Activated CD4-positive, alpha-beta T cell treated with anti-CD3 and anti-CD28 coated beads, Interleukin-2, amount 50 U/mL, for 1 hour (primary cell): ENCODE data around the gene PAN2.
"Not testable (repeated sequence)": the region's sequence is repeated elsewhere in the genome, so short reads cannot be mapped to it uniquely, and the experiment has no call there.

Experiments
- DNase-seq: peaks from one replicate; pipeline ENCODE4 v3.0.0-alpha.2; 2020

PAN2 gene

DNA sequence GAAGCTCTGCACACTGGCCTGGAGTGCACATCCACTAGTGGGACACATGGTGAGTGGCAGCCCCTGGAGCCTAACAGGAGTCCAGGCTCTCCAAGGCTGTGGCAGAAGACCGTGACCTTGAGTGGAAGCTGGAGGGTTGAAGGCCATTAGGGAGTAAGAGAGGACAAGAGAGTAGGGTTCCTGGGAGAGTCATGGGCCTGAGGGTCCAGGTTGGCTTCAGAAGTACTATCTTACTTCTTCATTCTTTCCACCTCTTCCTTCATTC, 5.3 kb upstream of the PAN2 start:
- DNase-seq: no peak

DNA sequence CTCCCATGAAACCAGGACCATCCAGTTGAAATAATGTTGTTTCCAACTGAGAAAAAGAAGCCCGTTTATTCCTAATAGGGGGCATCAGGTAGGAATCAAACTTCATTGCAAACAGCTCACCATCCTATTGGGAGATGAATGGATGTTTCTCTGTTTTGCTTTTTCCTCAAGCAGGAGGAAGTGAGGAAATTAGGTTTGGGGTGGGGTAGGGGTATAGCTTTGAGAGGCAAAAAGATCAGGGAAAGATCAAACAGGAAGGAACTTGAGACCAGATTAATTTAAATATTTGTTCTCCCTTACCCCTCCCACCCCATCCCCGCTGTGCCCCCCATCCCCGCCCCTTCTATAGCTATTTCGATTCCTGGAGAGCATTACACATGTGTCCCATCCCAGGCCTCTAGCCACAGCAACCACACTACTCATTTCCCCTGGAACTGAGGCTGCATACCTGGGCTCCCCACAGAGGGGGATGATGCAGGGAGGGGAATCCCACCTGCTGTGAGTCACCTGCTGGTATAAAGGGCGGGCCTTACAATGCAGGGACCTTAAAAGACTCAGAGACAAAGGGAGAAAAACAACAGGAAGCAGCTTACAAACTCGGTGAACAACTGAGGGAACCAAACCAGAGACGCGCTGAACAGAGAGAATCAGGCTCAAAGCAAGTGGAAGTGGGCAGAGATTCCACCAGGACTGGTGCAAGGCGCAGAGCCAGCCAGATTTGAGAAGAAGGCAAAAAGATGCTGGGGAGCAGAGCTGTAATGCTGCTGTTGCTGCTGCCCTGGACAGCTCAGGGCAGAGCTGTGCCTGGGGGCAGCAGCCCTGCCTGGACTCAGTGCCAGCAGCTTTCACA, 4.7 kb upstream of the PAN2 start, which contains the start of gene IL23A:
Gene IL23A (plus strand): TSS at position 577 of the 850 bp plus-strand sequence. CDS start 161 bp downstream, at position 738.
- DNase-seq: peak; percentile 78

DNA sequence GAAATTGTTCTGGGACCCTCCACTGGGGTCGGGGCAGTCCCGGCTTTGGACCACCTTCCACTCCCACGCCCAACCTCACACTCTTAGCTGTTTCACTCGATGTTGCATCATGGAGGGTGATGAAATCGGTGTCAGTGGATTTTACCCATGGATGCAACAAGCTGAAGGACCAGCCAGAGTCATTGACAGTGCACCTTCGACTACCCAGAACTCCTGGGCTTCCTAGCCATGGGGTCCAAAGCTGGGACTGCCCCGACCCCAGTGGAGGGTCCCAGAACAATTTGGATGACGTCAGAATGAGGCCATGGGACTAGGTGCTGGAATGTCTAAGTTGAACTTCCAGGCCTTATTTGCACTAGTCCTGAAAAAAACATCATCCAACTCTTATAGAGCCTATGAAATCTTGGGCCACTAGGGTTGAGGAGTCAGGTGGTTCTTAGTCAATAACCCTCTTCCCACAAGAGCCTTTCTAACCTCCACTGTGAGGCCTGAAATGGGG, 4.0 kb upstream of the PAN2 start:
- DNase-seq: no peak

DNA sequence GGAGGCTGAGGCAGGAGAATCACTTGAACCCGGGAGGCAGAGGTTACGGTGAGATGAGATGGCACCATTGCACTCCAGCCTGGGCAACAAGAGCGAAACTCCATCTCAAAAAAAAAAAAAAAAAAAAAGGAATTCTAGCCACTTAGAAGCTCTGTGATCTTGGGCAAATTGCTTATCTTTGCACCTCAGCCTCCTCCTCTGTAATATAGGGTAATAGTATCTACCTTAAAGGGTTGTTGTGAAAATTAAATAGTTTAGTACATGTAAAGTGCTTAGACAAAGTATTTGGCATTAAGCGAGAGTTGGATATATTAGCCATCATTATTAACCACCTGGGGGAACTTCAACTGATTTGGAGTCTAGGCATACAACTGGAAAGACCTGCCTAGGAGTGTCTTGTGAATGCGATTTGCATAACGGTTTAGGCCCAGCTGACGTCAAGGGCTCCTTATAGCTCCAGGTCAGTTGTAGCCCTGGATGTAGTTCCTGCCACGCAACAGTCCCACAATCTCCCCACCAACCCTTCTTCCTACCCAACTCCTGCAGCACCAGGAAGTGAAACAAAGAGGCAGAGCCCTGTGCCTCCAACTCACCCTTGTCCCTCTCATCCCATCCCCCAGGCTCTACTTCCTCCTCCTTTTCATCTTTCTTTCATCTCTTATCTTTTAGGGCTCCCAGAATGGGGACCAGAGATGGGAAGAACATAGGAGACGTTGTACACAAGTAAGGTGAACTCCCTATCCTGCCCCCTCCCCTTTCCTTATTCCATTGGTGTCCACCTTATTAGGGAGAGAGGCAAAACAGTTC, 2.8 kb upstream of the PAN2 start:
- no peak for DNase-seq

DNA sequence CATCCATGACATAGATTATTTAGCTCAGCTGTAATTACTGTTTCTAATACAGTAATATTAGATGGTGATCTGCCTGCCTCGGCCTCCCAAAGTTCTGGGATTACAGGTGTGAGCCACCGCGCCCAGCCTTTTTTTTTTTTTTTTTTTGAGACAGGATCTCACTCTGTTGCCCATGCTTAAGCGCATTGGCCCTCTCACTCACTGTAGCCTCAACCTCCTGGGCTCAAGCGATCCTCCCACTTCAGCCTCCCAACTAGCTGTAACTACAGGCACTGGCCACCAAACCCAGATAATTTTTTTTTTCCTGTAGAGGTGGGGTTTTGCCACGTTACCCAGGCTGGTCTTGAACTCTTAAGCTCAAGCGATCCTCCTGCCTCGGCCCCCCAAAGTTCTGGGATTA, 1.7 kb upstream of the PAN2 start:
- DNase-seq: not testable (repeated sequence)

DNA sequence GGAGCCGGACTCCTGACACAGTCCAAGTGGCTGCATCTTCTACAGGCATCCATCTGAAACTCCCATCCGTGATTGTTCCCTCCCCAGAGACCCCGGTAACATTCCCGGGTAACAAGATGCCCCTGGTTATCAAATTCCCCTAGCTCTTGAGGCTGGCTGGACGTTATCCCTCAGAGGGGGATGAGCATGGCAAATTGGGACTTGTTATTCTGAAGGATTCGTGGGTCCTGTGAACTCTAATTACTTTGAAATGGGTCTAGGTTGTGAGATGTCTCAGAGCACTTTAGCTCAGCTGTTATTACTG, 642 bp upstream of the PAN2 start:
- DNase-seq: no peak

DNA sequence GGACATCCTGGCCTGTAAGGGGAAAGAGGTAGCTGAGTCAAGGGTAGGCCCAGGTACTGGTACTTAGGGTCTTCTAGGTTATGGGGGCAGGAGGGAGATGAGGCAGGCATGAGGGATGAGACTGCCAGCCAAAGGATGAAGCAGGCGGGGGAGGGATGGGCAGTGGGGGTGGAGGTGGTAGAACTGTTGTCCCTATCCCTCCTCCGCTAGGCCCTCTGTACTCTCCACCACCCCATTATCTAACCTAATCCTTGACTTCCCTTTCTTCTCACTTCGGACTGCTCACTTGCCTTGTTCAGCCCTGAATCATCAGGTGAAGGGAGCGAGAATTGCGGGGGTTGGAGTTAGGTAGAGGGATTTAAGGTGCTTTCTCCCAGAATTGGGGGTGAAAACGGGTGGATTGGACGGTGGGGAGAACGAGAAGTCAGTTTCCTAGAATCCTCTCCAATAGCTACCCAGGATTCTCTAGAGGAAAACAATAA, 562 bp downstream of the PAN2 start:
- no peak for DNase-seq

DNA sequence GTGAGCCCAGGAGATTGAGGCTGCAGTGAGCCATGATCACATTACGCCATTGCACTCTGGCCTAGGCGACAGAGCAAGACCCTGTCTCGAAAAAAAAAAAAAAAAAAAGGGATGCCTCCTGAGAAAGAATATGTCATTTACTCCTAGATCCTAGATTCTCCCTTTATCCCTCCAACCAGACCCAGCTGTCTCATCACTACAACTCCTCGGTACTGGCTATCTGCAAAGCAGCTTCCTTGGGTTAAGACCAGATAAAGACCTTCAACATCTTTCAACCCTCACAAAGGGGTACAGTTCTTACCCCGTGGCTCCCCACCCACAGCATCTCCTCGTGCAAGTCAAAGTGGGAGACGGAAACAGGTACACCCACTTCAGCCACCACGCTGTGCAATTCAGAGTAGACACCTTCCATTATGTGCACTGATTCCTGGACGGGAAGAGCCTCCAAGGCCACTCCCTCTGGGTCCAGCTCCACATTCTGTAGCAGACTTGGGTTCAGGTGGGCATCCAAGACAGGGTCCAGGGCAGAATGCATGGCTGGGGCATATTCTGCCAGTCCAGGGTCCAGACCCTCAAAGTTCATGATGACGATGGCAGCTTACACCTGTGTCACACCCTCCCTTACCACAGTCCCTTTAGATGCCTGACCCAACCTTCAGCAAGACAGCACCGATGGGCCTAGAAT, 1.1 kb downstream of the PAN2 start:
- no peak for DNase-seq

DNA sequence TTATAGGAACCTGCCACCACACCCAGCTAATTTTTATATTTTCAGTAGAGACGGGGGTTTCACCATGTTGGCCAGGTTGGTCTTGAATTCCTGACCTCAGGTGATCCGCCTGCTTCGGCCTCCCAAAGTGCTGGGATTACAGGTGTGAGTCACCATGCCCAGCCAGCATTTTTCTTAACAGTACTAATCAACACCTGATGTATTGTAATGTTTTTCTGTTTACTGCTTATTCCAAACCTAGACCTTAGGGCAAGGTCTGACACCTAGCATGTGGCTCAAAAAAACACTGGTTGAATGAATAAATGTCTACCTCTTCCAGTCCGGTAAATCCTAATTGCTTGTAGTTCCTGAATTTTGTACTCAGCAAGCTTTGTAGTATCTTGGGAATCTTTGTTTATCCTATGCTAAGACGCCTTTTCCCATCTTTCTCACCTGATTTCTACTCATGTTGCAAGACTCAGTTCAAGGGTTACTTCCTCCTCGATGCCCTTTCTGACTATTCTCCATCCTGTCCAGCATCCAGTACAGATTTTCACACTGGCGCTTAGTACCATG, 2.8 kb downstream of the PAN2 start:
- DNase-seq: no peak

DNA sequence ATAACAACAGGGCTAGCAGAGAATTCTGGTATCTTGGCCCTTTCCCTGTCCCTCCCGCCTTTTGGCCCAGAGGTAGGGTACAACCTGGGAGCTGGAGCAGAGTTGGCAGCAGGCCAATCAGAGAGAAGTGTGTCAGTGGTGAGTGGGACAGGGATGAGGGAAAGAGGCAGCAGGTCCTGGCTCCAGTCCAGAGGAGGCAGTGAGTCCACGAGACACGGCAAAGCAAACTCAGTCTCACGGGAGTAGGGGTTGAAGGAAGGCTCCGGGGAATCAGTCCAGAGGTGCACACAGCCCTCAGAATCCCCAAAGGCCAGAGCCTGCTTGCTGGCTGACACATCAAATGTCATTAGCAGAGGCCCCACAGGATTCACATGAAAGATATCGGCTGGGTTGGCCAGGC, 7.3 kb downstream of the PAN2 start:
- DNase-seq: no peak

DNA sequence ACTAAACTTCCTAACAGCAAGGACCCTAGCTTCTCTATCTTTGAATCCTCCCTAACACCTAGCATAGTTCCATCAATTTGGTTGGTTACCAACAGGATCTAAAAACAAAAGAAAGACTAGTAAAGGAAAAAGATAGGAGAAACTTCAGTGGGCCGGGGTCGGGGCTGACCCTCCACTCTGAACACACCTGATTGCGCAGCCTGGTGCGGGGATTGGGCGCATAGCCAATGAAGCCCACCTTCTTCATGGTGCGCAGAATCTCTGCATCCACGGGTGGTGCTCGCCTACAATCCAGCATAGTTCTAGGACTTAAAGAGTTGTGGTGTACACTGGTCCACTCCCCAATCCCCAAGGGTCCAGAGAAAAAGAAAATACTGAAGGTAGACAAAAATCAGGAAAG, 7.7 kb downstream of the PAN2 start:
- DNase-seq: no peak

DNA sequence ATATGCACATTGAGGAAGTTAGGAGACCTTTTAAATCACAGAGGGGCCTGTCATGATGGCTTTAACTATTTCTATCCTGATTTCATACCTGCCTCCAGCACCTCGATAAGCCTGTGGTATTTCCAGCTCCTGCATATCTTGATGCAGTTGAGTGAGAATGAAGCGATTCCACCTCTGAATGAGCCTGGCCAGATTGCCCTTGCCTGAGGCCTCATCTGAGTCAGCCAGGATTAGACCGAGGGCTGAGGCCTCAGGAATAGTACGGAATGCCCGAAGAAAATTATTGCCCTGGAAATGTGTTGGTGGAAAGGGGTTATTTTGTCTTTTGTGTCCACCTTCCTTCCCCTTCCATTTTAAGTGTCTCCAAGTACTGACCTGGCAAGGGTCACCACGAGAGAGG, 9.6 kb downstream of the PAN2 start:
- DNase-seq: no peak

DNA sequence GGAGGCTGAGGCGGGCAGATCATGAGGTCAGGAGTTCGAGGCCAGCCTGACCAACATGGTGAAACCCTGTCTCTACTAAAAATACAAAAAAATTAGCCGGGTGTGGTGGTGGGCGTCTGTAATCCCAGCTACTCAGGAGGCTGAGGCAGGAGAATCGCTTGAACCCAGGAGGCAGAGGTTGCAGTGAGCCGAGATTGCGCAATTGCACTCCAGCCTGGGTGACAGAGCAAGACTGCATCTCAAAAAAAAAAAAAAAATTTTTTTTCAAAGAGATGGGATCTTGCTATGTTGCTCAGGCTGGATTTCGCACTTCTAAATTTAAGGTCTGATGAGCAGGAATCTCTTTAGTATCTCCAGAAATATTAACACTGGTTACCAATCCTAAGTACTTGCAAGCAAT, 12.2 kb downstream of the PAN2 start:
- not testable (repeated sequence) for DNase-seq

DNA sequence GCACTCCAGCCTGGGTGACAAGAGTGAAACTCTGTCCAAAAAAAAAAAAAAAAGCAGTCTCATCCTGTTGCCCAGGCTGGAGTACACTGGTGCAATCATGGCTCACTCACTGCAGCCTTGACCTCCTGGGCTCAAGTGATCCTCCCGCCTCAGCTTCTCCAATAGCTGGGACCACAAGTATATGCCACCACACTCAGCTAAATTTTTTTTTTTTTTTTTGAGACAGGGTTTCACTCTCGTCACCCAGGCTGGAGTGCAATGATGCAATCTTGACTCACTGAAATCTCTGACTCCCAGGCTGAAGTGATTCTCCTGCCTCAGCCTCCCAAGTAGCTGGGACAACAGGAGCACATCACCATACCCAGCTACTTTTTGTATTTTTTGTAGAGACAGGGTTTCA, 12.8 kb downstream of the PAN2 start:
- DNase-seq: no peak

DNA sequence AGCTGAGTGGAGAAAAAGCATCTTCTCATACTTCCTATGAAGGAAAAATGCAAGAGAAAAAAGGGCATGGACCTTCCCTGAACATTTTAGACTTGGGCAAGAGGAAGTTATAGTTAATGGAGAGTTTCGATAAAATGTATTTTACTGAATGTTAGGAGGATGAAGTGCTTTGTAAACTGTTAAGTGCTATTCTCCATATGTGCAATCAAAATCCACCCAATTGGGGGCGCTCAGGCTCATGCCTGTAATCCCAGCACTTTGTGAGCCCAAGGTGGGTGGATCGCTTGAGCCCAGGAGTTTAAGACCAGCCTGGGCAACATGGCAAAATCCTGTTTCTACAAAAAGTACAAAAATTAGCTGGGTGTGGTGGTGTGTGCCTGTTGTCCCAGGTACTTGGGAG, 16.1 kb downstream of the PAN2 start:
- no peak for DNase-seq

DNA sequence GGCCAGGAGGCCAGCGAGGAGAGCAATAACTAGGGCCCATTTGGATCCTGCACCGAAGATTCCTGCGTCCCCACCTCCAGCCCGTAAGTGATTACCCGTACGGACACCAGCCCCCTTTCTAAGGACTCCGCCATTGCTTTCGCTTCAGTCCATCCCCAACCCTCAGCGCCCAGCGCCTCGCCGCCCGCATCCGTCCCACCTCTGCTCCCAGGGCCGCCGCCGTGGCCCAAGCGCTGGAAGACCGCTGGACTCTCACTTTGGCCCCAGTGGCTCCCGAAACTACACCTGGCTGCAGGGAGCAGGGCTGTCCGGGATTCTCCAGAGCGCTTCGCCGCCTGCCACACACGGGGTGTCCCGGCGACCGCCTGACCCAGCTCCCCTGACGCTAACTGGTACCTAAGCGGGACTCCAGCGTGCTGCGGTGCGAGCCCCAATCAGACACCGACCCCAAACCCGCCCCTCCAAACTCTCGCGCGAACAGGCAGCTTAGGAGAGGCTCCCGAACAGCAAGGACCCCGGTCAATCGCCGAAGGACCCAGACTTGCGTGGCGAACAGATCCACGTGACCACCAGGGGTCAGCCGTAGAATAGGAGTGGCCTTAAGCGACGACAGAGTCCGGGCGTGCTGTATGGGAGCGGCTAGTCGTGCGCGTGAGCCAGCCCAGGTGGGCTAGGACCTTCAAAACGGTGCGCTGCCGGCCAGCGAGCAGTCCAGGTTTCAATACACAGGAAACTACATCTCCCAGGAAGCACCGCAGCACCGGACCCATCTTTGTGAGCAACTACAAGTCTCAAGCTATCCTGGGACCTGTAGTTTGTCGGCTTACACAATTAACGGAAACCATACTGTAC, 18.0 kb downstream of the PAN2 start, which contains the start of gene CNPY2:
Gene CNPY2 (minus strand): TSS at position 367 of the 852 bp plus-strand sequence. CDS start 771 bp downstream, outside the sequence.
- peak; percentile 92 for DNase-seq

DNA sequence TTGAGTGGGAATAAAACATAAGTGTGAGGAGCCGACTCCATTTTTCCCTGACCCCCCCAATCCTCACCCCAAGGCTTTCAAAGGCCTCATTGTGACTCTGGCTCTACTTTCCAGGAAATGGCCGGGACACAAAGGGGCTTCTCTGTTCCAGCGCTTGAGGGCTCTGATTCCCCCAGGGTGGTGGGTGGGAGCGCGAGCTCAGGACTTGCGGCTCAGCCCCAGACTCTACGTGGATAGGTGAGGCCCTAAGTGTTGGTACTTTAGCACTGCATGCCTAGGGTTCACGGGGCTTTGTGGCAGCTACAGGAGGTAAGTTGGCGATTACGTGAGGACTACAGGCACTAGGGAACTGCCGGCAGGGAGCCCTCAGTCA, 18.6 kb downstream of the PAN2 start:
- DNase-seq: no peak

DNA sequence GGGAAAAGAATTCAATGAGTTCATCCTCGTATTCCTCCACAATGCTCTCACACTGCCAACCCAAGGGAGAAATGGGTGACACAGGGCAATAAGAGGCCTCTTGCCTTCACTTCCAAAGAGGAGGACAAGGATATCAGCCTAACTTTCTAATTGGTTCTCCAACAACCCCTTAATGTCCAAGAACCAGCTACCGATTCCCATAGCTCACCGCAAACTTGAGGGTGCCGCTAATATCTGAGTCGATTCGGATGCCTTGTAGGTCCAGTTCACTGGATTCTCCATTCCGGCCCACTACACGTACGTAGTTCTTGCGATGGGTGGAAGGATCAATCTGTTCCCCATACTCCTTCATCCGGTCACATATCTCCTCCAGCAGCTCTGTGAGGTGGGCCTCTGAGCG, 22.8 kb downstream of the PAN2 start:
- no peak for DNase-seq

DNA sequence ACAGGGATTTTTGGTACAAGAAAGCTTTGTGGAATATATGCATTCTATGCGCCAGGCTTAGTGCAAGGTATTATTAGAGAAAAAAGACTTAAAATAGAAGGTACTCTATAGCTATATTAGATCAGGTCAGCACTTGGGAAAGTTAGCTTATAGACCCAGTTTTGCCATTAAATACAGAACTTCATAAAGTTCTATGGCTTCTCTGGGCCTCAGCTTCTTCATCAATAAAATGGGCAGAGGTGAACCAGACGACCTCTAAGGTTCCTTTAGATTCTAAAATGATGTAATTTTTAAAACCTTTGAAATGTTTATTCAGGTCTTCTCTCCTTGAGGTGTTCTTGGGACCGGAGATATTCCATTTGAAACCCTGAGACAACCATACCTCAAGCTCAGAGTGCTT, 25.1 kb downstream of the PAN2 start:
- no peak for DNase-seq

DNA sequence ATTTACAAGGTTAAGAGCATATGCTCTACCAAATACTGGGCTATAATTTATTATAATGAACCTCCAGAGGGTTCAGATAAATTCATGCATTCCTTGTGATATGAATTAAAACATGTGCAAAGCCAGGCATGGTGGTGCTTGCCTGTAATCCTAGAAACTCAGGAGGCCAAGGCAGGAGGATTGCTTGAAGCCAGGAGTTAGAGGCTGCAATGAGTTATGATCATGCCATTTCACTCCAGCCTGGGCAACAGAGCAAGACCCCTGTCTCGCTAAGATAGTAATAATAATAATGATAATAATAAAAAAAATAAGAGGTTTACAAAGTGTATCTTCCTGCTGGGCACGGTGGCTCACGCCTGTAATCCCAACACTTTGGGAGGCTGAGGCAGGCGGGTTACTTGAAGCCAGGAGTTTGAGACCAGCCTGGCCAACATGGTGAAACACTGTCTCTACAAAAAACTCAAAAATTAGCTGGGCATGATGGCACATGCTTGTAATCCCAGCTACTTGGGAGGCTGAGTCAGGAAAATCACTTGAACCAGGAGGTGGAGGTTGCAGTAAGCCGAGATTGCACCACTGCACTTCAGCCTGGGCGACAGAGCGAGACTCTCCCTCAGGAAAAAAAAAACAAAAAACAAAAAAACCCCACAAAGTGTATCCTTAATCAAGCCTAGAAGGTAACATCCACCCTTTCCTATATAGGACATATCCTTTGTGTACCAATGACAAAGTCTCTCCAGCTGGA, 26.4 kb downstream of the PAN2 start:
- no peak for DNase-seq

DNA sequence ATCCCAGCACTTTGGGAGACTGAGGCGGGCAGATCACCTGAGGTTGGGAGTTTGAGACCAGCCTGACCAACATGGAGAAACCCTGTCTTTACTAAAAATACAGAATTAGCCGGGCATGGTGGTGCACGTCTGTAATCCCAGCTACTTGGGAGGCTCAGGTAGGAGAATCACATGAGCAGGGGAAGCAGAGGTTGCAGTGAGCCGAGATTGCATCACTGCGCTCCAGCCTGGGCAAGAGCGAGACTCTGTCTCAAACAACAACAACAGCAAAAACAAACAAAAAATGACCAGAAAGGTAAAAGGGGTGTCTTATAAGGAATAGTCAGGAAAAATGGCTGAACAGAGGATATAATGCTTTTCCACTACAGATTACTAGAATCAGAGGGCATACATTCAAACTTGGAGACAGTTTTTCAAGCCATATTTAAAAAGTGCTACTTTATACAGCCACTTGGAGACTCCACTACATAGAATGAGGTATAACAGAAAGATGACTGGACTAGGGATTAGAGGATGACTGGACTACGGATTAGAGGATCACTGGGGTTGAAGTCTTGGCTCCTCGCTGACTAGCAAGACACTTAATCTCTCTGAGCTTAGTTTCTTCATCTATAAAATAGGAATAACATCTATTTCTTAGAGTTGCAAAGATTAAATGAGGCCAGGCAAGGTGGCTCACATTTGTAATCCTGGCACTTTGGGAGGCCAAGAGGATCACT, 28.8 kb downstream of the PAN2 start:
- no peak for DNase-seq
